Pulmonary artery endothelial cell (primary cell): Measurements from ENCODE around the gene ZPR1. TPM values are rescaled to one million over a fixed set of nuclear protein-coding genes. Genes with fewer than 3 reads are reported as not detected.
"Not testable (repeated sequence)": the region's sequence is repeated elsewhere in the genome, so short reads cannot be mapped to it uniquely, and the experiment has no call there.

ENCODE experiments used
- DNase-seq: peaks from one replicate; pipeline ENCODE4 v3.0.0-alpha.2; 2011; ENCODE audit warnings: low read depth, low spot score
- total RNA-seq: library from RNA; depleted of rRNA; stranded (reverse); fragments of >200 nt; gene quantifications from 2 replicates; pipeline ENCODE4 v1.2.3, GENCODE V29; 2014

Gene ZPR1
- total RNA-seq, 1 donor from 2014 or later: 45.4 TPM

DNA sequence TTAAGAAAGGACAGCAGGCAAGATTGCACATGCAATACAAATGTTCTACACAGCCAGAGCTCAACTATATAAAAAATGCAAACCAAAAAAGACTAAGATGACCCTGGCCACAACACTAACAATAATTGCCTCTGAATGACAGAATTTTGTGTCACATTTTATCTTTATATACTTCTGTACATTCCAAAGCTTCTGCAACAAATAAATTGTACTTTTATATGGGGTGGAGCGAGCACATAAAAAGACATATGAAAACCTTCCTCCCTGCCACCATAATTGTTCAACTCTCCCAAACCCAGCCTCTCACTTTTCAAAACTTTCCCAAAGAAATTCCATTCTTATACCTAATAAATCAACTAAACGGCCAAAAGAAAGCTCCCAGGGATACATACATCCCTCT, 25.7 kb downstream of the ZPR1 start:
- no peak for DNase-seq

- DNase-seq: not testable (repeated sequence)
Measured at GRCh38 chr11:116756044-116756443, 31.8 kb downstream of the ZPR1 start.

DNA sequence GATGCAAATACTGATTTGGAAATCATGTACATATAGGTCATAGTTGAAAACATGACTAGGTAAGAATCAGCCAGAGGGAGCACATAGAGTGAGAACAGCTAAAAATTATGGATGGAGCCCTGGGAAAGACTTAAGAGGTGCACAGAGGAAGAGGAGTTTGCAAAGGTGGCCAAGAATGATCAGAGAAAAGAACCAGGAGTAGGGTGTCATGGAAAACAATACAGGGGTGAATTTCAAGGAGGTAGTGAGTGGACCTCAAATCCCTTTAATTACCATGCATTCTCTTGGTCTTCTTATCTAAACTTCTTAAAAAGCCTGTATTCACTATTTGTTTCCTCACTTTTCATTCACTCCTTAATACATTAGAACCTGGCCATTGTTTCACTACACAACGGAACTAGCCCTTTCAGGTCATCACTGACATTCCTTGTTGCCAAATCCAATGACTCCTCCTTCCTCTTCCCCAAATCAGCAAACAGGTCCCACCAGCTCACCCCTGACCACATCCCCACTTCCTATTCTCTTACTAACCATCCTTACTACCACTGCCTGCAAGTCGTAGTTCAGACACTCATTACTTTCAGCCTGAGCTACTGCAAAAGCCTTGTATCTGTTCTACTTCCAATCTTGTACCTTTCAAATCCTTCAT, 37.6 kb downstream of the ZPR1 start:
- DNase-seq: no peak

- no peak for DNase-seq
Measured at GRCh38 chr11:116742104-116742503, 45.7 kb downstream of the ZPR1 start.

GRCh38 chr11:116740741-116741140, 47.1 kb downstream of the ZPR1 start:
- no peak for DNase-seq

DNA sequence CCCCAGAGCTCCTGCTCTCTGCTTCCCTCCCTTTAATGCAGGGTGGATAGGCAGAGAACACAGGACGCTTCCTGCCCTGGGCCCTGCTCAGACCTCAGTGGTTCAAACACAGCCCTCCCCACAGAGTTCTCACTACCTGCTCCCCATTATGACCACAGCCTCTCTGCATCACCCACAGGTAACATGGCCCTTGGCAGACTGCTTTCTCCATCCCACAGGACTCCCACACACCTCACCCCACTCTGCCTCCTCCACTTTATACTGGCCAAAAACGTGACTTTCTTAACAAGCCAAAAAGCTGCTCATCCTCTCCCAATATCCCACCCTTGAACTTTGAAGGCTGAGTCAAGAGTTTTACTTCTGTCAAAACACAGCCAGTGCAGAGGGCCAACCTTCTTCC, 48.8 kb downstream of the ZPR1 start:
- no peak for DNase-seq

DNA sequence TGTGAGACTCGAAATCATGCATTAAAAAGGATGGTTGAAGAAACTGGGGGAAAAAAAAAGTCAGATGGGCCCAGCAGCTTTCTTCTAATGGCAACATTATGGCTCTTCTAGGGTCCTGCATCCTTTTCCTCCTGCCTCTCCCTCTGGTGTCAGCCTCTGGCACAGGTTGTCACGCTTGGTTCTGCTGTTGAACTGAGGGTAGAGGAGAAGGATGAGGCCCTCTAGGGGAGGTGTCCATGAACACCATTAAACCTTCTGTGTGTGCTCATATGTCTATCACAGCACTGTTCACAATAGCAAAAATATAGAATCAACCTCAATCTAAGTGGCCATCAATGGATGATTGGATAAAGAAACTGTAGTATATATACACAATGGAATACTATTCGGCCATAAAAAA, 51.1 kb downstream of the ZPR1 start:
- DNase-seq: no peak

- DNase-seq: no peak
Measured at GRCh38 chr11:116733969-116734508, 53.8 kb downstream of the ZPR1 start.

DNA sequence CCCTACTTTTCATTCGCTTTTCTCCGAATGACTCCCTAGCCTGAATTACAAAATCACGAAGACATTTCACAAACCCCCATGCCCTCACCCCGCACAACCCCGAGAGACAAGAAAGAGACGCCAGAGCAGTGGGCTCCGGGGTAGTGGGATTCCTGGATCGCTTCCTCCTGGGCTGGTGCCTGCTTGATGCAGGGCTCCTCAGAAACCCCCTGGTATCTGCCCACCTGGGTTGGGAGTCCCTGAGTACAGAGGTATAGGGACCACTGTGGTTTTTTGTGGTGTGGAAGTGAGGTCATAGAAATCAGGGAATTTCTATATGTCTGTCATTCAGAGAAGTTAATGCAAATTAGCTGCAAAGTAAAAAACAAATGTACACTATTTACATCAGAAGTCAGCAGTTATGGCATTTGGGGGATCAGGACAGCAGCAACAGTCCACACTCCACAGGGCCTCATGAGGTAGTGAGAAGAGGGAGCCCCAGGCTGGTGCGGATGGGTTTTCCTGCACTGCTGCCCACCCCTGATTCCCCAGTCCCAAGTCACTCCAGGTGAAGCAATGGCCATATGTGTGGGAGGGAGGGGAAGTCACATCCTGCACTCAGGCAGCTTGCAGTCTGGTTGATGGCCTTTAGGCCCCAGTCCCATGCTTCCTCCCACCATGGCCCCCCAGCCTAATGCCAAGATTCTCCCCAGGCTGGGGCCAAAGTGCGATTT, 54.6 kb downstream of the ZPR1 start:
- no peak for DNase-seq

DNA sequence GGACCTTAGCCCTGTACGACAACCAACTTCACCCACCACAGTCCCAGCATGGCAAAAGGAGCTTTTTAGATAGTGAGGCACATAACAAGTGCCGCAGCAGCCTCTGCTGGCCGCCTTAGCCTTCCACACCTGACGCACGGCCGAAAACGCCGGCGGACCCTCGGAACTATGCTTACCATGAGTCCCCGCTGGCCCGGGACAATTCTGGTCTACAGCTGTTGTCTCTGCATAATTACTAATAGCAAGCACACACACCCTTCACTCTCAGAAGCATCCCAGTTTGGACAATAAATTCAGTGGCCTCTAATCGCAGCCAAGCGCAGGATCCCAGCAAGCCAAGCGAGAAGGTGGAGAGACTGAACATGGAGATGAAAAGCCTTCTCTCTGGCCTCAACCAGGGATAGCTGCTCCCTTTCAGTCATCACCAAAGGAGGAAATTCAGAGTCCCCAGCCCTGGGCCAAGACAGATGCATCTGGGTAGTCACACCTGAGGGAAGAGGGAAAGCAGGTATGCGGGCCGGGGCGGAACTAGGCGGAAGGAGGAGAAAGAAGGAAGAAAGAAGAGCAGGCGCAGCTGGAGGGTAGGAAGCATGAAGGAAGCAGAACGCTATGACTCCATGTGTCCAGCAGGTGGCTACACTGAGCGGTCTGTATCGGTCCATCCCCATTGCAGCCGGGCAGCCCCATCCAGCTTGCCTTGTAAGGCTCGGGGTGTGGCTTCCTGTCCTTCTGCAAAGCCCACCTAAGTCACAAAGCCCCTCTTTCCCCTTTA, 55.4 kb downstream of the ZPR1 start:
- DNase-seq: peak; percentile 10

DNA sequence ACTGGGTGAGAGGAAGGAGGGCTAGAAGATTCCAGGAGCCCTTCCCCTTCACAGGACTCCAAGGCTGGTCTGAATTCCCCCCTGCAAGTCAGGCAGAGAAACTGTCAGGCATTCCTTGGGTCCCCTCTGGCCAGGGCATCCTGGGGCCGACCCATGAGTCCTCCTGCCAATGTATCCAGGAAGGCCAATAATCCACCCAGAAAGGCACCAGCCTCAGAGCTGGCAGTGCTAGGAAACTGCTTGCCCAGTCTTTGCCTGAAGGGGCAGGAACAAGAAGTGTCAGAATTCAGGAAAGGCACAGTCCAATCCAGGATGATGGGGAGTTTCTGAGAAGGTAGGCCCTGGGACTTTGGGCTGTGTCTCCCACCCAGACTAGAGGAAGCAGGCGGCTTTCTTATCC, 56.0 kb downstream of the ZPR1 start:
- DNase-seq: no peak

DNA sequence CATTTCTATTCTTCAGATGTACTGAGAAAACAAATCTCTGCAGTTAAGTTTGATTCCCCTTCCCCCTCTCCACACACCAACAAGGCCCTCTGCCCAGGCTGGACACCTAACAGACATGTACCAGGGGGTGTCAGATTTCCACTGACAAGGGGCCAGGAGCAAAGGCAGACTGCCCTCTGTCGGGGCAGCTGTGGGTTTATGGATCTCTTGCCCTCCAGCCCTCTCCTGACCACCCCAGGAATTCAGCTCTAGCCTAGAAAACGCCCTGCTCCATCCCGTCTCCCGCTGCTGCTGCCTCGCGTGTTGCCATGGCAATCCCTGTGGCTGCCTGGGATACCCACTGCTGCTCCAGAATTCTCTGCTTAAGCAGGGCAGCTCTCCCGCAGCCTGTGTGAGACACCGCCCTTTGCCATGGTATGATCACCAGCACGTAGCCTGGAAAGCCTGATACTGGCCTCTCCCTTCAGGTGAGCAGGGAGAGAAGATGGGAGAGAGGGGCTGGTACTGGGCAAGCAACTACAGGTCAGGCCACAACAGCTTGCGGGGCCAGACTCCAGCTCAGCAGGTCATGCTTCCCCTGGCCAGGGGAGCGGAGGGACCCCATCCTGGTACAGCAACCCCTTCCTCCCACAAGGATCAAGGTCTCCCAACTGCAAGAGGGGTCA, 56.6 kb downstream of the ZPR1 start:
- no peak for DNase-seq

DNA sequence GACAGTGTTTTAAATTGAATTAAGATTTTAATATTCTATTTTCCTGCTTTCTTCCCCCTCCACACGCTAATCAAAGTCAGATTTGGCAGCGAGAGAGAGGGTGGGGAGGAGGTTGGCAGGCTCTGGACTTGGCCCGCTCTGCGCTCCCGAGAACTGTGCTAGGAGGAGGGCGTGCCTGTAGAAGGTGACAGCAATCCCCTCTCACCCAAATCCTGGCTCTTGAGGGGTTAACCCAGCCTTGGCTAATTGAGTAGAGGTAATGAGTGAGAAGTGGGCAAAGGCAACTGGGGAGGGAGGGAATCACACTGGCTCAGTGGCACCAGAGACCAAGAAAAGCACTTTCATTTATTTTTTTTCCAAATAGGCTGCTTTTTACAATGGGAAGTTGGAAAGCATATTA, 57.2 kb downstream of the ZPR1 start:
- no peak for DNase-seq

GRCh38 chr11:116730241-116730561, 57.6 kb downstream of the ZPR1 start:
- no peak for DNase-seq

GRCh38 chr11:116729501-116730240, 58.2 kb downstream of the ZPR1 start:
- no peak for DNase-seq

- DNase-seq: no peak
Measured at GRCh38 chr11:116727990-116728389, 59.8 kb downstream of the ZPR1 start.

GRCh38 chr11:116725434-116726221, 62.2 kb downstream of the ZPR1 start:
- DNase-seq: no peak

DNA sequence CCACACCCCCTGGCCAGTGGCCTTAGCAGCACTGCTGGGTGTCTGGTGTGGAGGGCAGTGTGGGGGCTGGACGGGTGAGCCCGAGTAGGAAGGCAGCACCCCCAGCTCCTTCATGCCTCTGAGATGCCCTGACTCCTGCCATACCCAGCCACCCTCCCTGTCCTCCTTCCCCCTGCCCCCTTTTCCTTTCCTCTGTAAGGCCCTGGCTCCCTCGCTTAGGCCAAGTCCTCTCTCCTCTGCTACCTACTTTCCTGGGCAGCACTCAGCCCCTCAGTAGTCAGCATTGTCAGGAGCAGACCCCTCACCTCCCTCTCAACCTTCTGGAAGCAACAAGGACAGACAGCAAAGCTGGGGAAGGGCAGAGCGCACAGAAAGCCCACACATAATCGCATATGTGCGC, 63.0 kb downstream of the ZPR1 start:
- DNase-seq: no peak
